LNCaP clone FGC (cell line): ENCODE results near the gene MFSD8.
"Not testable (repeated sequence)": the region's sequence is repeated elsewhere in the genome, so short reads cannot be mapped to it uniquely, and the experiment has no call there.

Experiments
- DNase-seq: peaks from one replicate; pipeline ENCODE4 v3.0.0-alpha.2; 2011; ENCODE audit warnings: low read depth
- H3K4me3 ChIP-seq: 2 replicates; pipeline ENCODE4 v1.5.1; 2011; ENCODE audit warnings: mild to moderate bottlenecking, low read depth, low read length, control low read depth
- CTCF ChIP-seq: IDR thresholded peaks from 2 replicates; pipeline ENCODE4 v1.5.1; 2012; ENCODE audit warnings: mild to moderate bottlenecking; ENCODE audit not compliant: control insufficient read depth, insufficient read depth; ENCODE audit errors: extremely low read depth

MFSD8 gene

DNA sequence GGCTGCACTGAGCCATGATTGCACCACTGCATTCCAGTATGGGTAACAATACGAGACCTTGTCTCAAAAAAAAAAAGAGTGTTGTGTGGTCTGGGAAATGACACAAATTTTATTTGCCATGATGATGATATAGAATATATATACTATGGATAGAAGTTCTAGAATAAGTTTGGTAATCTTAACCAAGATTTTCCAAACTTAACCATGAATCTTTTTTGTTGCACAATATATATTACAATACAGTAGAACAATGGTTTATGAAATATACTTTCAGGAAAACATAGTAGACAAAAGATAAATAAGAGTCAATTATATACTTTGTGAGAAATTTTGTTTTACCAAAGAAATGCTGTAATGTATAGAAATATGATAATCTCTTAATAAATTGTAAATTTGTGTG is 34.8 kb downstream of the MFSD8 start:
- no peak for DNase-seq
- no peak for TF ChIP-seq CTCF
- no peak overlapping the region for H3K4me3 ChIP-seq

DNA sequence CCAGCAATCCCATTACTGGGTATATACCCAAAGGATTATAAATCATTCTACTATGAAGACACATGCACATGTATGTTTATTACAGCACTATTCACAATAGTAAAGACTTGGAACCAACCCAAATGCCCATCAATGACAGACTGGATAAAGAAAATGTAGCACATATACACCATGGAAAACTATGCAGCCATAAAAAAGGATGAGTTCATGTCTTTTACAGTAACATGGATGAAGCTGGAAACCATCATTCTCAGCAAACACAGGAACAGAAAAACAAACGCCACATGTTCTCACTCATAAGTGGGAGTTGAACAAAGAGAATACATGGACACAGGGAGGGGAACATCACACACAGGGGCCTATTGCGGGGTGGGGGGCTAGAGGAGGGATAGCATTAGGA is 39.3 kb downstream of the MFSD8 start:
- DNase-seq, H3K4me3 ChIP-seq: not testable (repeated sequence)

DNA sequence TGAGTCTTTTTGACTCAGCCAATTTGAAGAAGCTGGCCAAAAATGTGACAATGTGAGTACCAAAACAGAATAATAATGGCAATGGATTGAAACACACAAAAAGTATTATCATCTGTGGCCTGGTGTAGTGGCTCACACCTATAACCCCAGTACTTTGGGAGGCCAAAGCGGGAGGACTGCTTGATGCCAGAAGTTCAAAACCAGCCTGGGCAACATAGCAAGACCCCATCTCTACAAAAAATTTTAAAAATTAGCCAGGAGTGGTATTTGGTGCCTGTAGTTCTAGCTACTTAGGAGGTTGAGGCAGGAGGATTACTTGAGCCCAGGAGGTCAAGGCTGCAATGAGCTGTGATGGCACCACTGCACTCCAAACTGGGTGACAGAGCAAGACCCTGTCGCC is 42.7 kb downstream of the MFSD8 start:
- no peak for DNase-seq
- H3K4me3 ChIP-seq: no peak overlapping the region
- no peak for TF ChIP-seq CTCF

- H3K4me3 ChIP-seq: no peak overlapping the region
- no peak for TF ChIP-seq CTCF
- DNase-seq: no peak
Observed at GRCh38 chr4:127920521-127920920, 44.5 kb downstream of the MFSD8 start.

DNA sequence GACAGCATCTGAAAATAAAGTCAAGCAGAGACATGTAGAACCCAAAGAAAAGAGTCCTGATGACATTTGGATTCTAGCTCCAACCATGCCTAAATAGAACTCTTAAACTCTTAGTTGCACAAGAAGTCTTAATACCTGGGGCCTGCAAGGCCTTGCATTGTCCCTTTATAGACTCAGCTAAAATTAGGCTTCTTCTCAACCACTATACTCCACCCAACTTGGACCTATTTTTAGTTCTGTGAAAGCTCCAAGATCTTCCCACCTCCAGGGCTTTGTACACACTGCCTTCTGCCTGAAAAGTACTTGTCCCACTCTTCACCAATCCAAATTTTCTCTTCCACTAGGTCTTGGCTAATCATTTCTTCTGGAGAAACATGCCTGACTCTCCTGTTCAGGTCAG is 47.8 kb downstream of the MFSD8 start:
- no peak overlapping the region for H3K4me3 ChIP-seq
- DNase-seq: no peak
- no peak for TF ChIP-seq CTCF

GRCh38 chr4:127916512-127916911 is 48.5 kb downstream of the MFSD8 start:
- DNase-seq: no peak
- no peak for TF ChIP-seq CTCF
- no peak overlapping the region for H3K4me3 ChIP-seq

DNA sequence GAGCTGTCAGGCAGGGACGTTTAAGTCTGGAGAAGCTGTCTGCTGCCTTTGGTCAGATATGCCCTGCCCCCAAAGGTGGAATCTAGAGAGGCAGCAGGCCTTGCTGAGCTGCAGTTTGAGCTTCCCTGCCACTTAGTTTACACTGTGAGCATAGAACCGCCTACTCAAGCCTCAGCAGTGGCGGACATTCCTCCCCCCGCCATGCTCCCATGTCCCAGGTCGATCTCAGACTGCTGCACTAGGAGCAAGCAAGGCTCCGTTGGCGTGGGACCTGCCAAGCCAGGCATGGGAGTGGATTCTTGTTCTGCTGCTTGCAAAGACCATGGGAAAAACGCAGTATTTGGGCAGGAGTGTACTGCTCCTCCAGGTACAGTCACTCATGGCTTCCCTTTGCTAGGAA is 59.9 kb downstream of the MFSD8 start:
- no peak for DNase-seq
- no peak for TF ChIP-seq CTCF
- H3K4me3 ChIP-seq: no peak overlapping the region

- H3K4me3 ChIP-seq, DNase-seq: not testable (repeated sequence)
Observed at GRCh38 chr4:127899682-127900081, 65.3 kb downstream of the MFSD8 start.
